NCI-H1436 treated with DMSO at 0.1 percent for 48 hours (cell line): ENCODE measurements around the gene ZNF277.
"Not testable (repeated sequence)": the region's sequence is repeated elsewhere in the genome, so short reads cannot be mapped to it uniquely, and the experiment has no call there.

Source experiments
- DNase-seq: peaks from one replicate; lab custom pipeline; 2025; lab: John Stamatoyannopoulos, UW

ZNF277 gene

GRCh38 chr7:112356596-112356995 lies 150.1 kb downstream of the ZNF277 start:
- DNase-seq: no peak

- DNase-seq: no peak
Measured at GRCh38 chr7:112357136-112357535, 150.6 kb downstream of the ZNF277 start.

GRCh38 chr7:112358513-112358912 lies 152.0 kb downstream of the ZNF277 start:
- DNase-seq: no peak

GRCh38 chr7:112359086-112359485 lies 152.6 kb downstream of the ZNF277 start:
- DNase-seq: no peak

GRCh38 chr7:112360681-112361080 lies 154.2 kb downstream of the ZNF277 start:
- DNase-seq: no peak

- DNase-seq: no peak
Measured at GRCh38 chr7:112361154-112361553, 154.7 kb downstream of the ZNF277 start.

GRCh38 chr7:112362053-112362650 lies 155.7 kb downstream of the ZNF277 start:
- no peak for DNase-seq

GRCh38 chr7:112362731-112363131 lies 156.2 kb downstream of the ZNF277 start:
- peak; percentile 37 for DNase-seq

- DNase-seq: no peak
Measured at GRCh38 chr7:112364388-112364787, 157.9 kb downstream of the ZNF277 start.

GRCh38 chr7:112365551-112365950 lies 159.1 kb downstream of the ZNF277 start:
- DNase-seq: no peak

GRCh38 chr7:112366886-112367285 lies 160.4 kb downstream of the ZNF277 start:
- DNase-seq: no peak

- no peak for DNase-seq
Measured at GRCh38 chr7:112370436-112370835, 163.9 kb downstream of the ZNF277 start.

- no peak for DNase-seq
Measured at GRCh38 chr7:112371701-112372100, 165.2 kb downstream of the ZNF277 start.

- no peak for DNase-seq
Measured at GRCh38 chr7:112372101-112372500, 165.6 kb downstream of the ZNF277 start.

GRCh38 chr7:112377593-112377992 lies 171.1 kb downstream of the ZNF277 start:
- DNase-seq: no peak

GRCh38 chr7:112381311-112382091 lies 175.0 kb downstream of the ZNF277 start:
- no peak for DNase-seq

- DNase-seq: no peak
Measured at GRCh38 chr7:112383671-112384417, 177.3 kb downstream of the ZNF277 start.

- DNase-seq: no peak
Measured at GRCh38 chr7:112385516-112385915, 179.0 kb downstream of the ZNF277 start.

- DNase-seq: no peak
Measured at GRCh38 chr7:112386619-112387018, 180.1 kb downstream of the ZNF277 start.

- DNase-seq: no peak
Measured at GRCh38 chr7:112390167-112390566, 183.7 kb downstream of the ZNF277 start.

- not testable (repeated sequence) for DNase-seq
Measured at GRCh38 chr7:112391079-112391821, 184.8 kb downstream of the ZNF277 start.

- DNase-seq: peak; percentile 20
Measured at GRCh38 chr7:112391841-112392286, 185.4 kb downstream of the ZNF277 start.
